IMR-90 (cell line): ENCODE data around the gene IGFBP3. TPM values are rescaled to one million over a fixed set of nuclear protein-coding genes. Genes with fewer than 3 reads are reported as not detected.
A peak's percentile ranks its signal among the peaks of the same experiment; 100 is the strongest.

Experiments
- ATAC-seq: fragments of 200-7000 bp; cut with Tn5 transposase; 2 replicates; pipeline ENCODE4 v1.9.1; 2020; ENCODE audit warnings: low read depth, mild to moderate bottlenecking, moderate library complexity
- BruUV-seq: library from RNA; stranded (reverse); fragments of 400-500 nt; replicated peaks from 2 replicates; lab custom pipeline; 2021; lab: Mats Ljungman, UMichigan
- CTCF ChIA-PET: fragments of 300-600 bp; formaldehyde crosslinking; extraction: SDS; loops from one replicate; lab custom pipeline; 2021; ENCODE audit warnings: antibody characterized with exemption; lab: Yijun Ruan, JAX
- POLR2A ChIA-PET: fragments of 300-600 bp; sonication (Branson Sonifier 250); formaldehyde crosslinking; loops from one replicate; lab custom pipeline; 2022; ENCODE audit warnings: antibody characterized with exemption; ENCODE audit not compliant: unreplicated experiment; lab: Charles Lee
- DNase-seq: peaks from one replicate; pipeline ENCODE4 v3.0.0; 2013
- H2AFZ ChIP-seq: replicated peaks from 2 replicates; pipeline ENCODE3; 2013; ENCODE audit warnings: low read length, mild to moderate bottlenecking; ENCODE audit not compliant: poor library complexity
- H2AK5ac ChIP-seq: 2 replicates; pipeline ENCODE4 v1.6.1; 2013; ENCODE audit warnings: low read depth, low read length, inconsistent platforms
- H2AK9ac ChIP-seq: replicated peaks from 2 replicates; pipeline ENCODE3; 2013; ENCODE audit warnings: mild to moderate bottlenecking, low read depth, low read length, moderate library complexity; ENCODE audit not compliant: poor library complexity
- H2BK120ac ChIP-seq: 2 replicates; pipeline ENCODE4 v1.6.1; 2013; ENCODE audit warnings: low read depth, low read length, inconsistent platforms
- H2BK15ac ChIP-seq: 3 replicates; pipeline ENCODE4 v1.6.1; 2013; ENCODE audit warnings: low read depth, low read length, inconsistent platforms
- H2BK20ac ChIP-seq: 2 replicates; pipeline ENCODE4 v1.6.1; 2013; ENCODE audit warnings: low read depth, mild to moderate bottlenecking, inconsistent platforms, low read length, moderate library complexity
- H2BK5ac ChIP-seq: 2 replicates; pipeline ENCODE4 v1.6.1; 2013; ENCODE audit warnings: mild to moderate bottlenecking, low read depth, low read length, inconsistent platforms; ENCODE audit not compliant: poor library complexity, severe bottlenecking
- H3K14ac ChIP-seq: replicated peaks from 2 replicates; pipeline ENCODE4 v1.6.1; 2013; ENCODE audit warnings: low read depth, low read length, inconsistent platforms
- H3K18ac ChIP-seq: 2 replicates; pipeline ENCODE4 v1.6.1; 2013; ENCODE audit warnings: low read depth, low read length, control low read depth
- H3K23ac ChIP-seq: 2 replicates; pipeline ENCODE4 v1.6.1; 2013; ENCODE audit warnings: low read depth, low read length, inconsistent platforms
- H3K27ac ChIP-seq: 2 replicates; pipeline ENCODE4 v1.5.1; 2013; ENCODE audit warnings: mild to moderate bottlenecking, control low read depth, low read length; ENCODE audit not compliant: insufficient read depth
- H3K27me3 ChIP-seq: 2 replicates; pipeline ENCODE4 v1.6.1; 2013; ENCODE audit warnings: low read length; ENCODE audit not compliant: control insufficient read depth, insufficient read depth
- H3K36me3 ChIP-seq: 2 replicates; pipeline ENCODE4 v1.6.1; 2013; ENCODE audit warnings: low read length, mixed read lengths; ENCODE audit not compliant: control insufficient read depth, insufficient read depth
- H3K4ac ChIP-seq: 2 replicates; pipeline ENCODE4 v1.6.1; 2013; ENCODE audit warnings: low read depth, low read length, inconsistent platforms
- H3K4me1 ChIP-seq: 2 replicates; pipeline ENCODE4 v1.6.1; 2013; ENCODE audit warnings: low read length, mixed read lengths; ENCODE audit not compliant: control insufficient read depth, insufficient read depth
- H3K4me2 ChIP-seq: 2 replicates; pipeline ENCODE4 v1.6.1; 2013; ENCODE audit warnings: low read depth, mild to moderate bottlenecking, control low read depth, low read length, moderate library complexity
- H3K4me3 ChIP-seq: 2 replicates; pipeline ENCODE4 v1.5.1; 2013; ENCODE audit warnings: low read depth, mild to moderate bottlenecking, control low read depth, low read length, moderate library complexity; ENCODE audit not compliant: insufficient read depth
- H3K56ac ChIP-seq: 2 replicates; pipeline ENCODE4 v1.6.1; 2013; ENCODE audit warnings: low read length, inconsistent platforms; ENCODE audit not compliant: insufficient read depth; ENCODE audit errors: extremely low read depth
- H3K79me1 ChIP-seq, 2 experiments: 2 replicates each; pipeline ENCODE4 v1.6.1; 2013; ENCODE audit warnings: low read length in 2 of 2, inconsistent platforms in 1 of 2, low read depth in 1 of 2
- H3K9ac ChIP-seq: 2 replicates; pipeline ENCODE4 v1.6.1; 2013; ENCODE audit warnings: low read depth, low read length, control low read depth
- H3K9me1 ChIP-seq: 2 replicates; pipeline ENCODE4 v1.6.1; 2013; ENCODE audit warnings: low read length, inconsistent platforms; ENCODE audit not compliant: insufficient read depth
- H3K9me3 ChIP-seq: 2 replicates; pipeline ENCODE4 v1.6.1; 2013; ENCODE audit warnings: low read length; ENCODE audit not compliant: control insufficient read depth, insufficient read depth
- H4K20me1 ChIP-seq: 2 replicates; pipeline ENCODE4 v1.6.1; 2013; ENCODE audit warnings: low read length, inconsistent platforms; ENCODE audit not compliant: insufficient read depth
- H4K5ac ChIP-seq: 2 replicates; pipeline ENCODE4 v1.6.1; 2013; ENCODE audit warnings: mild to moderate bottlenecking, low read depth, low read length, control low read depth
- H4K8ac ChIP-seq, 2 experiments: 2 replicates each; pipeline ENCODE4 v1.6.1; 2013; ENCODE audit warnings: low read depth in 2 of 2, low read length in 2 of 2, control low read depth in 1 of 2, inconsistent platforms in 1 of 2
- H4K91ac ChIP-seq: 2 replicates; pipeline ENCODE4 v1.6.1; 2013; ENCODE audit warnings: low read depth, low read length, inconsistent platforms; ENCODE audit not compliant: insufficient read depth
- MXI1 ChIP-seq: IDR thresholded peaks from 2 replicates; pipeline ENCODE4 v1.6.1; 2012; ENCODE audit warnings: low read depth, mild to moderate bottlenecking, low read length, moderate library complexity, borderline replicate concordance
- SMC3 ChIP-seq: fragments of 150-350 bp; IDR thresholded peaks from 2 replicates; pipeline ENCODE4 v1.6.1; 2016; ENCODE audit warnings: low read depth, mild to moderate bottlenecking, antibody characterized with exemption, low read length, moderate library complexity
- WGBS, 2 experiments: methylation state at CpG; one replicate each; pipeline versions ENCODE4 v1.1.5 to v1.1.7; 2013; ENCODE audit warnings: missing lambda C conversion rate in 2 of 2; ENCODE audit not compliant: insufficient read length in 1 of 2; ENCODE audit errors: extremely low coverage in 2 of 2; 5-methylcytosine and 5-hydroxymethylcytosine counted together
- dilution Hi-C: fragments of 300-500 bp; cut with HindIII; formaldehyde crosslinking; loops from one replicate; pipeline ENCODE4 v1.14.3; 2018; ENCODE audit warnings: low sequenced_read_pairs; ENCODE audit not compliant: unreplicated experiment
- in situ Hi-C: fragments of 300-500 bp; cut with MboI; formaldehyde crosslinking; loops from 3 replicates; pipeline ENCODE4 v1.14.3; 2019; ENCODE audit warnings: low sequenced_read_pairs, inconsistent platforms, mixed read lengths
- intact Hi-C: fragments of 100-400 bp; cut with micrococcal nuclease; formaldehyde crosslinking; loops from 2 replicates; pipeline ENCODE4 v1.10.0; 2022
- polyA plus RNA-seq, 3 experiments: library from polyadenylated mRNA; depleted of rRNA; stranded (reverse); fragments of >200 nt; gene quantifications; 2 replicates each; pipeline ENCODE4 v1.2.3, GENCODE V29; 2012; ENCODE audit warnings: low replicate concordance in 1 of 3
- total RNA-seq: library from RNA; depleted of rRNA; stranded (reverse); fragments of >200 nt; gene quantifications from 2 replicates; pipeline ENCODE4 v1.2.3, GENCODE V29; 2012

Gene IGFBP3
- total and polyA plus RNA-seq, 2 of the 4 experiments (the other 2 are of a cell fraction) = 272 to 601 TPM

DNA sequence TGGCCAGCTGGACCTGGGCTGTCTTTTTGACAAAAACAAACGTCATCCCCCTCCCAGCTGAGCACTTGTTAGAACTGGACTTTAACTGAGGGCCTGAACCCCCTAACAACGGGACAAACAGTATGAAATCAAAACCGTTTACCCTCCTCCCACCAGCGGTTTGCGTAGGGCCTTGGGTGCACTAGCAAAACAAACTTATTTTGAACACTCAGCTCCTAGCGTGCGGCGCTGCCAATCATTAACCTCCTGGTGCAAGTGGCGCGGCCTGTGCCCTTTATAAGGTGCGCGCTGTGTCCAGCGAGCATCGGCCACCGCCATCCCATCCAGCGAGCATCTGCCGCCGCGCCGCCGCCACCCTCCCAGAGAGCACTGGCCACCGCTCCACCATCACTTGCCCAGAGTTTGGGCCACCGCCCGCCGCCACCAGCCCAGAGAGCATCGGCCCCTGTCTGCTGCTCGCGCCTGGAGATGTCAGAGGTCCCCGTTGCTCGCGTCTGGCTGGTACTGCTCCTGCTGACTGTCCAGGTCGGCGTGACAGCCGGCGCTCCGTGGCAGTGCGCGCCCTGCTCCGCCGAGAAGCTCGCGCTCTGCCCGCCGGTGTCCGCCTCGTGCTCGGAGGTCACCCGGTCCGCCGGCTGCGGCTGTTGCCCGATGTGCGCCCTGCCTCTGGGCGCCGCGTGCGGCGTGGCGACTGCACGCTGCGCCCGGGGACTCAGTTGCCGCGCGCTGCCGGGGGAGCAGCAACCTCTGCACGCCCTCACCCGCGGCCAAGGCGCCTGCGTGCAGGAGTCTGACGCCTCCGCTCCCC is 32.7 kb downstream of the IGFBP3 start, which contains the start of gene IGFBP1:
Gene IGFBP1 (plus strand): TSS at position 304 of the 808 bp plus-strand sequence. CDS start 165 bp downstream, at position 469.
- intact Hi-C loops (no loop called here), dilution Hi-C loops (no loop called here), in situ Hi-C loops (no loop called here)
- peak within 1 kb of the TSS; percentile 90 for H3K4me2 ChIP-seq
- H3K36me3 ChIP-seq = no peaks in the 10 kb centered on the region
- H2BK15ac ChIP-seq = no peak within 1 kb of the TSS
- no peak within 1 kb of the TSS for H3K4ac ChIP-seq
- 8% methylated on average over 28 of the region's 73 CpGs; no CpG with 5 or more reads in 1 of the 2 experiments for WGBS, 2 experiments
- ChIA-PET CTCF (no interaction called here), POLR2A (no interaction called here)
- peaks cover 26% of the 10 kb centered on the region for H3K27me3 ChIP-seq
- no peak within 1 kb of the TSS for H2BK120ac ChIP-seq
- H3K79me1 ChIP-seq = no peaks in the 10 kb centered on the region
- no peak within 1 kb of the TSS for H2BK20ac ChIP-seq
- H2AK5ac ChIP-seq = peak within 1 kb of the TSS; percentile 18; the same call in 1 of the 2 replicates
- peak within 1 kb of the TSS; percentile 66 for H2AK9ac ChIP-seq
- no peak within 1 kb of the TSS; the same call in 1 of the 2 replicates for H3K9ac ChIP-seq
- 0 out of 2 replicates have a peak, but pooled peaks cover 3% of the 10 kb centered on the region for H3K9me1 ChIP-seq
- H4K8ac ChIP-seq = no peak within 1 kb of the TSS
- ATAC-seq = peak; percentile 77
- H2AFZ ChIP-seq = peak within 1 kb of the TSS; percentile 90
- DNase-seq = peak; percentile 25
- H4K91ac ChIP-seq = no peak within 1 kb of the TSS
- no peak within 1 kb of the TSS; the same call in 1 of the 2 replicates for H3K27ac ChIP-seq
- no peak within 1 kb of the TSS for H3K56ac ChIP-seq
- no peak within 1 kb of the TSS for H4K5ac ChIP-seq
- no peak within 1 kb of the TSS for H3K18ac ChIP-seq
- peak within 1 kb of the TSS; percentile 25 for H3K4me3 ChIP-seq
- TF ChIP-seq MXI1 (peak; percentile 50; the same call in 1 of the 2 replicates), SMC3 (no peak)
- H3K9me3 ChIP-seq = no peaks in the 10 kb centered on the region
- no peak within 1 kb of the TSS for H2BK5ac ChIP-seq
- H4K20me1 ChIP-seq = no peaks in the 10 kb centered on the region
- no TSS peak for BruUV-seq
- H3K4me1 ChIP-seq = no peaks in the 10 kb centered on the region
- H3K23ac ChIP-seq = peak within 1 kb of the TSS; percentile 45; the same call in 1 of the 2 replicates
- H3K14ac ChIP-seq = no peak within 1 kb of the TSS
